Central memory CD8-positive, alpha-beta T cell (primary cell): ENCODE results near the gene OLFM2.
"Not testable (repeated sequence)": the region's sequence is repeated elsewhere in the genome, so short reads cannot be mapped to it uniquely, and the experiment has no call there.

Experiments
- ATAC-seq: fragments of 150-1000 bp; cut with Tn5 transposase; replicated peaks from 2 replicates; pipeline ENCODE4 v1.10.0; 2022; ENCODE audit warnings: mild to moderate bottlenecking, moderate FRiP score, moderate number of reproducible peaks; ENCODE audit not compliant: poor library complexity, severe bottlenecking; ENCODE audit errors: extremely low read depth
- DNase-seq, 2 donors: peaks; one replicate each; pipeline ENCODE4 v3.0.0; 2021; ENCODE audit warnings: low spot score in 2 of 2
- H3K27ac Mint-ChIP-seq: one replicate; pipeline ENCODE4 v1.8.0; 2022; ENCODE audit warnings: low read depth, mild to moderate bottlenecking, moderate library complexity, mixed read lengths
- H3K27me3 Mint-ChIP-seq: one replicate; pipeline ENCODE4 v1.8.0; 2022; ENCODE audit warnings: mixed read lengths
- H3K36me3 Mint-ChIP-seq: one replicate; pipeline ENCODE4 v1.8.0; 2022; ENCODE audit warnings: mild to moderate bottlenecking, moderate library complexity, mixed read lengths; ENCODE audit not compliant: insufficient read depth
- H3K4me1 Mint-ChIP-seq: one replicate; pipeline ENCODE4 v1.8.0; 2022; ENCODE audit warnings: mixed read lengths
- H3K4me3 Mint-ChIP-seq: one replicate; pipeline ENCODE4 v1.8.0; 2022; ENCODE audit warnings: mild to moderate bottlenecking, moderate library complexity, mixed read lengths
- H3K9me3 Mint-ChIP-seq: one replicate; pipeline ENCODE4 v1.8.0; 2022; ENCODE audit warnings: mixed read lengths

The OLFM2 gene

DNA sequence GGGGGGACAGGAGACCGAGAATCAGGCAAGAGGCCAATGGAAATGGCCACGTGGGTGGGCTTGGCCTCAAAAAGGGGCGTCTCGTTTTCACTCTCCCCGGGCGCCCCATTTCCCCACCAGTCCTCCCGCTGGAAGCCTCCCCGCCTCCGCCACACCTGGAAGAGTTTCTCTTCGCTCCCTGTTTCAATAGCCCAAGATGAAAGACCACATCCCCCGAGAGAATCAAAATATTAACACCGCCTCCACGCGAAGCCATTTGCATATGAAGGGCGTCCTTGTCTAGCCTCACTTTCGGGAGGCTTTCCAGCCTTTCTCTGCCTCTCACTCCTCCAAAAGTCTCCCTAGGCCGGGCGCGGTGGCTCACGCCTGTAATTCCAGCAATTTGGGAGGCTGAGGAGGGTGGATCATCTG, 691 bp upstream of the OLFM2 start:
- peaks cover 34% of the 10 kb centered on the region for H3K4me1 Mint-ChIP-seq
- peaks cover 81% of the 10 kb centered on the region for H3K27me3 Mint-ChIP-seq
- no peak overlapping the region for H3K27ac Mint-ChIP-seq
- DNase-seq (no peak), ATAC-seq (no peak)
- H3K36me3 Mint-ChIP-seq: no peaks in the 10 kb centered on the region
- H3K4me3 Mint-ChIP-seq: peak overlapping the region; percentile 75
- peaks cover 6% of the 10 kb centered on the region for H3K9me3 Mint-ChIP-seq

DNA sequence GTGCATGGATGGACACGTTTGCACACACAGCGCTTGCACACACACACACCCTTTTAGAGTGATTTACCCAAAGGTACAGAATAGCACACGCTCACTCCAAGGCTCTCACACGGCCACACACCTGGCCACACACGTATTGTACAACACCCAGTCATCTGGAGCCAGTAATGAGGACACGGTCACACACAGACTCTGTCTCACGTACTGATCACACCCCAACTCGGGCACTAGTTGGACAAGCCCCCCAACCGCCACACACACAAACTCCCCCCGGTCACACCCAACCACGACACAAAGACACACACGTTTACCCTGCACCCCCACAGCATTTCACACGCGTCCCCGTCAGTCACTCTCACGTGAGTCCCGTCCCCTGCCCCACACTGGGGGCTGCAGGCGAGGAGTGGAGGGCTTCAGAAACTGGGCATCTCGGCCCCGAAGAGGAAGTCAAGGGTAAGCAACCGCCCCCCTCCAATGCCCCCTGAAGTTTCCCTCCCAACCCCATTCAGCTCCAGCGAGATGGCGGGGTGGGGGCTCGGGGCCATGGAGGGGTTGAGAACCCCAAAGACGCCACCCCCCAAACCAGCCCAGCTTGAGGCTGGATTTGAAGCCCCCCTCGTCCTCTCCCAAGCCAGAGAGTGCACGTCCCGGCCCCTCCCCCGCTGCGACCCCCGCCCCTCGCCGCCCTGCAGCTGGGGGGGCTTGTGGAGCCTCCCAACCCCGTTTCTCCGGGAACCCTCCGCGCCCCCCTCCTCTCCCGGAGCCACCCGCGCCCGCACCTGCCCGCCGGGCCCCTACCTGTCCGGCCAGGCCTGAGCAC, 599 bp downstream of the OLFM2 start:
- ATAC-seq (no peak), DNase-seq (no peak)
- H3K27me3 Mint-ChIP-seq: peaks cover 75% of the 10 kb centered on the region
- no peak overlapping the region for H3K27ac Mint-ChIP-seq
- H3K36me3 Mint-ChIP-seq: no peaks in the 10 kb centered on the region
- peaks cover 38% of the 10 kb centered on the region for H3K4me1 Mint-ChIP-seq
- H3K9me3 Mint-ChIP-seq: no peaks in the 10 kb centered on the region
- H3K4me3 Mint-ChIP-seq: peak overlapping the region; percentile 23

DNA sequence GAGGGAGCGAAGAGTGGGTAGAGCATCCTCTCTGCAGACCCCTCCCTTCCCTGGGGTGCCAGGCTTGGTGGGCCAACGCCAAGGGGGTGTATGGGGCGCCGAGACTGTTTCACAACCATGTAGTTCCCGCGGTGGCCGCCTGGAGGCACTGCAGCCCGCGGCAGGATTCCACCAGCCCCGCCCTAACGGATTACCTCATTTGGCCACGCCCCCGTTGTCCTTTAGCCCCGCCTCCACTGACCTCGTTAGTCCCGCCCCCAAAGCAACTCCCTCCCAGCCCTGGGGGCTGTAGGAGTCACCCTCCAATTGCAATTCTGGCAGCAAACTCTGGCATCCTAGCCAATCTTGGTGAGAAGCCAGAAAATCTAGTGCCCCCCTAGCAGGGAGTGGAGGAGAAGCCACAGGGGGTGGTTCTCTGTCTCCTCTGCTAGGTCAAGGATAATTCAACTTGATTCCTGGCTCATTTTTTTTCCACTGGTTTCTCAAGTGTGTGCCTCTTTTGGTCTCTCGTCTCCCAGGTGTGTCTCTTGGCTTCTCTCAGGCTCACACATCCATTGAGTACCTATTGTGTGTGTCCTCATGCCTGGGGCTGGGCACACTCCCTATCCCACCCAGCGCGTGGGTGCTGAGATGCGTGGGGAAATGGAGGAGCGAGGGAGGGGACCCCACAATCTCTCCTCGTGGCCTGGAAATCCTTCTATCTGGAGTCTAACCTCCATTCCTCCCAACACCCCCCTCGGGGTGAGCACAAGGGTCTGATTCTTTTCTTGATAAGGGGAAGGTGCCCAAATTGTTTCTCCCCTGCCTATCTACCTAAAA, 2.0 kb downstream of the OLFM2 start:
- DNase-seq (peak; percentile 72 to 85), ATAC-seq (peak; percentile 45)
- Mint-ChIP-seq H3K9me3 (no peaks in the 10 kb centered on the region), H3K4me3 (no peak overlapping the region), H3K4me1 (peaks cover 40% of the 10 kb centered on the region), H3K27ac (no peak overlapping the region), H3K27me3 (peaks cover 66% of the 10 kb centered on the region), H3K36me3 (no peaks in the 10 kb centered on the region)

DNA sequence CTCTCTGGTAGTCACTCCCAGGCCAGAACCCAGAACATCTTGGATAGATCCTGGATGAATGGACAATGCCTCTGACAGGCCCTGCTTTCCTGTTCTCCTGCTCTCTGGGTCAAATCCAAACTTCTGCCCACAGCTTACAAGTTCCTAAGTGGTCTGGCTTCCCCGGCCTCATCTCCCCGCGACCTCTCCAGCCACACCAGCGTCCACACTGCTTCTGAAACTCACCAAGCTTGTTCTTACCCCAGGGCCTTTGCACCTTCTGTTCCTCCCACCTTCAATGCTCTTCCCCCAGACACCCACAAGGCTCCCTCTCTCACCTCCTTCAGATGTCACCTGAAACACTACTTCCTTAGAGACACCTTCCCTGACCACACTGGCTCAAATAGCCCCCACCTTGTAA, 3.5 kb downstream of the OLFM2 start:
- H3K27me3 Mint-ChIP-seq: peaks cover 69% of the 10 kb centered on the region
- no peak for DNase-seq
- H3K4me3 Mint-ChIP-seq: peak overlapping the region; percentile 19
- no peak for ATAC-seq
- H3K9me3 Mint-ChIP-seq: no peaks in the 10 kb centered on the region
- no peak overlapping the region for H3K27ac Mint-ChIP-seq
- no peaks in the 10 kb centered on the region for H3K36me3 Mint-ChIP-seq
- peaks cover 40% of the 10 kb centered on the region for H3K4me1 Mint-ChIP-seq

DNA sequence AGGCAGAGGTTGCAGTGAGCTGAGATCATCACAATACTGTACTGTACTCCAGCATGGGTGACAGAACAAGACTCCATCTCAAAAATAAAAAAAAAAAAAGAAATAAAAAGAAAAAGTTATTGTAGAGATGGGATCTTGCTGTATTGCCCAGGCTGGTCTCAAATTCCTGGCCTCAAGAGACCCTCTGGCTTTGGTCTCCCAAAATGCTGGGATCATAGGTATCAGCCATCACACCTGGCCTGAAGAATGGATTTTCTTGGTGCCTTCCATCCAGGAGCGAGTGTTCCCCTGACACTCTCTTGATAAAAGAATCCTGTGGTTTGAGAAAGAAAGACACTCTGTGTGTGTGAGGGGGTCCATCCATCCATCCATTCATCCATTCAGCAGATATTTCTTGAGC, 4.7 kb downstream of the OLFM2 start:
- ATAC-seq: no peak
- DNase-seq: no peak
- H3K36me3 Mint-ChIP-seq: no peaks in the 10 kb centered on the region
- no peak overlapping the region for H3K4me3 Mint-ChIP-seq
- no peak overlapping the region for H3K27ac Mint-ChIP-seq
- peaks cover 33% of the 10 kb centered on the region for H3K4me1 Mint-ChIP-seq
- H3K27me3 Mint-ChIP-seq: peaks cover 57% of the 10 kb centered on the region
- no peaks in the 10 kb centered on the region for H3K9me3 Mint-ChIP-seq

DNA sequence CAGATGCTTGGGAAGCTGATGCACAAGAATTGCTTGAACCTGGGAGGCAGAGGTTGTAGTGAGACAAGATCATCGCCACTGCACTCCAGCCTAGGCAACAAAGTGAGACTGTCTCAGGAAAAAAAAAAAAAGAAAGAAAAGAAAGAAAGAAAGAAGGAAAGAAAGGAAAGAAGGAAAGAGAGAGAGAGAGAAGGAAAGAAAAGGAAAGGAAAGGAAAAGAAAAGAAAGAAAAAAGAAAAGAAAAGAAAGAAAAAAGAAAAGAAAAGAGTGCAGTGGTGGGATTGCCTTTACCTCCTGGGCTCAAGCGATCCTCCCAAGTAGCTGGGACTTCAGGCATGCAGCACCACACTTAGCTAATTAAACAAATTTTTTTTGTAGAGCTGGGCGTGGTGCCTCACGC, 12.9 kb downstream of the OLFM2 start:
- DNase-seq: no peak
- H3K27ac Mint-ChIP-seq: no peak overlapping the region
- peaks cover 45% of the 10 kb centered on the region for H3K27me3 Mint-ChIP-seq
- no peaks in the 10 kb centered on the region for H3K4me1 Mint-ChIP-seq
- H3K36me3 Mint-ChIP-seq: no peaks in the 10 kb centered on the region
- H3K9me3 Mint-ChIP-seq: no peaks in the 10 kb centered on the region
- ATAC-seq: no peak
- H3K4me3 Mint-ChIP-seq: no peak overlapping the region

DNA sequence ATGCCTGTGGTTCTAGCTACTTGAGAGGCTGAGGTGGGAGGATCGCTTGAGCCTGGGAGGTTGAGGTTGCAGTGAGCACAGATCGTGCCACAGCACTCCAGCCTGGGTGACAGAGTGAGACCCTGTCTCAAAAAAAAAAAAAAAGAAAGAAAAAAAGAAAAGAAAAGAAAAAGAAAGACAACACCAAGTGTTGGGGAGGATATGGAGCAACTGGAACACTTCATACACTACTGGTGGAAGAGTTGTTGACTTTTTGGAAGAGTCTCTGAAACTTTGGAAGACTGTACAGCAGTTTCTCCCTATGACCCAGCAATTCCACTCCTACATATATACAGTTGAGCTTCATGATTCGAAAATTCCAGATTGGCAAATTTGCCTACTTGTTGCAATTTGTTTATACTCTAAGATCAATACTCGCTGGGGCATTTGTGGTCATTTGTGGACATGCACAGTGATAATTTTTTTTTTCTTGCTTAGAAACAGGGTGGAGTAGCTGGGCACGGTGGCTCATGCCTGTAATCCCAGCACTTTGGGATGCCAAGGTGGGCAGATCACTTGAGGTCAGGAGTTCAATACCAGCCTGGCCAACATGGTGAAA, 13.4 kb downstream of the OLFM2 start:
- H3K27me3 Mint-ChIP-seq: peaks cover 51% of the 10 kb centered on the region
- H3K27ac Mint-ChIP-seq, H3K4me1 Mint-ChIP-seq, H3K4me3 Mint-ChIP-seq, H3K9me3 Mint-ChIP-seq, DNase-seq, ATAC-seq, H3K36me3 Mint-ChIP-seq: not testable (repeated sequence)

DNA sequence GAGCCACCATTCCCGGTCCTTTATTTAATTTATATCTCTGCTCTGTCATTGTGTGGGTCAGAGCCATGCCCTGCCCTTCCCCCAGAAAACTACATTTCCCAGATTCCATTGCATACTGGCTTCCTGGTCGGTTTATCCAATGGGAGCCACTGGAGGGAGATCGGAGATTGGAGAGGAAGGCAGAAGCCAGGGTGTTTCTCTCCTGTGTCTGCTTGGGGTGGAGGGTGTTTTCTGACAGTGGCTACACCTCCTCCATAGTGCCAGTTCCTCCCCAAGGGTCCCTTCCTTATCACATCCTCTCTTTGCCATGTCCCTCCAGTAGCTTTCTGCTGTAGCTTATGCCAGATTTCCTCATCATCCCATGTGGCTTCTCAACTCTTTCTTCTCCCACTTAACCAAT, 19.0 kb downstream of the OLFM2 start:
- ATAC-seq (no peak), DNase-seq (no peak)
- no peak overlapping the region for H3K27ac Mint-ChIP-seq
- peaks cover 47% of the 10 kb centered on the region for H3K27me3 Mint-ChIP-seq
- peaks cover 6% of the 10 kb centered on the region for H3K4me1 Mint-ChIP-seq
- H3K36me3 Mint-ChIP-seq: peaks cover 5% of the 10 kb centered on the region
- H3K9me3 Mint-ChIP-seq: no peaks in the 10 kb centered on the region
- no peak overlapping the region for H3K4me3 Mint-ChIP-seq

DNA sequence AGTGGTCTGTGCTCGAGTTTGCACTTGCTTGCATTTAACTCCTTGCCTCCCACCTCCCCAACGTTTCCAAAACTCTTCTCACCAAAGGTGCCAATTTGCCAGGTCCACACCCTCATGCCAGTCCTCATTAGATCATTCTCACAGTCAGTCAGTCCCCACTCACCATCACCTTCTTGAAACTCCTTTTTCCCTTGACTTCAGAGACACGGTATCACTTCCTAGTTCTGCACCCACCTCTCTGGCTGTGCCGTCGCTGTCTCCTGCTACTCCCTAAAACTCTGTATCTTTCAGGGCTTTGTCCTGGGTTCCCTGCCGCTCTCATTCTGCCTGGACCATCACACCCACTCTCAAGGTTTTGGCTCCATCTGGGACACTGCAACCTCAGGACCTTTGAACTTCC, 19.6 kb downstream of the OLFM2 start:
- Mint-ChIP-seq H3K4me3 (no peak overlapping the region), H3K27ac (no peak overlapping the region), H3K4me1 (peaks cover 6% of the 10 kb centered on the region), H3K36me3 (peaks cover 5% of the 10 kb centered on the region), H3K27me3 (peaks cover 47% of the 10 kb centered on the region), H3K9me3 (no peaks in the 10 kb centered on the region)
- no peak for DNase-seq
- no peak for ATAC-seq

DNA sequence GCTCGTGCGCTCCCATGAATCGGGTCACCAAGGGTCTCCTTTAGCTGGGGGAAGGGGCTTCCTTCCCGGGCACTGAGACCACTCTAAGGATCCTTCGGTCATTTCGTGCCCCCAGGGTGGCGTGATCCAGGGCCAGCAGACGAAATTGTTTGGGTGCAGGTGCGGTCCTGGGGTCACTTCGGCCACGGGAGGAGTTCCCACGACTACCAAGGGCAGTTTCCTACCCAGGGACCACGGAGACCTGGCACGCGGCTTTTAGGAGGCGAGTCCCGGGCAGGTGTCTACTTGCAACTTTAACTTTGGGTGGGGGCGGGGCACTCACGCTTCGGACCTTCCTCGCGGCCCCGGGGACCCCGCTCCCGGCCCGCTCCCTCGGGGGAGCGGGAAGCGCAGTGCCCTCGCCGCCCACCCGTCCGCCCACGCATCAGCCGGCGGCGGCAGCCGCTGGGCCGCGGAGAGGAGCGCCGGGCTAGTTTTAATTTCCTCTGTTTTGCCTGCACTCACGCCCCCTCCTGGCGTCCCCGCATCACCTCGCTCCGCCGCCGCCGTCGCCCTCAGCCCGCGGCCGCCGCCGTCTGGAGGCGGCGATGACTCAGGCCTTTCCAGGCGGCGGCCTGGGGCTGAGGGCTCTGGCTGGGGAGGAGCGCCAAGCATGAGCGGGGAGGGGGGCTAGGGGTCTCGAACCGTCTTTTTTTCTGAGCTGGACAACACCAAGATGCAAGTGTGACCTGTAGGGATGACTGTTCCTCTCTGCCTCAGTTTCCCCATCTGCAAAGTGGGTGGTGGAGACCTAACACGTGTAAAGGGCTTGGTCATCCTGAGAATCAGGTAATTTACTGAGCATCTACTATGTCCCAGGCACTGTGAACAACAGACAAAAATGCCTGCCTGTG, 21.8 kb downstream of the OLFM2 start:
- DNase-seq (peak; percentile 64 to 71), ATAC-seq (peak; percentile 86)
- no peak overlapping the region for H3K27ac Mint-ChIP-seq
- no peaks in the 10 kb centered on the region for H3K9me3 Mint-ChIP-seq
- peak overlapping the region; percentile 29 for H3K4me3 Mint-ChIP-seq
- H3K4me1 Mint-ChIP-seq: peaks cover 6% of the 10 kb centered on the region
- H3K36me3 Mint-ChIP-seq: peaks cover 5% of the 10 kb centered on the region
- H3K27me3 Mint-ChIP-seq: peaks cover 34% of the 10 kb centered on the region

DNA sequence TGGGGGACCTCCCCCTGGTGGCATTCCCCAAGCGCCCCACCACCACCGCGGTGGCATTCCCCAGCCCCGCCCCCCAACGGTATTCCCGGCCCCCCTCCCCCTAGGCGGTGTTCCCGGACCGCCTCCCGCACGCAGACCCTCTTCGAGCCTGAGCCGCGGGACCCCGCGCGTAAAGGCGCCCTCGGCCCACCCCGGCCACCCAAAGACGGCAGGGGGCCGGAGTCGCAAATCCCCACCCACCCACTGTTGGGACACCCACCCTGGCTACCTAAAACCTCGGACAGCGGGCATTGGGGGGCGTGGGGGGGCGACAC, 22.4 kb downstream of the OLFM2 start:
- Mint-ChIP-seq H3K4me1 (peaks cover 6% of the 10 kb centered on the region), H3K36me3 (peaks cover 5% of the 10 kb centered on the region), H3K27me3 (peaks cover 28% of the 10 kb centered on the region), H3K4me3 (peak overlapping the region; percentile 29), H3K27ac (no peak overlapping the region), H3K9me3 (no peaks in the 10 kb centered on the region)
- ATAC-seq (no peak), DNase-seq (no peak)
